Liver (tissue), 9 donors: ENCODE results near the gene SEPTIN1. TPM values are rescaled to one million over a fixed set of nuclear protein-coding genes. Genes with fewer than 3 reads are reported as not detected.

Experiments
- DNase-seq: peaks from one replicate; pipeline ENCODE4 v3.0.0-alpha.2; 2017; ENCODE audit warnings: low spot score
- H3K27ac ChIP-seq, 2 donors: one replicate each; pipeline ENCODE4 v1.7.0; 2013; ENCODE audit warnings: inconsistent platforms in 2 of 2, low read length in 2 of 2, control low read depth in 1 of 2, low read depth in 1 of 2, mild to moderate bottlenecking in 1 of 2
- H3K27me3 ChIP-seq, 4 donors: one replicate each; pipeline versions ENCODE4 v1.6.1 to v1.7.0; 2013; ENCODE audit warnings: low read length in 3 of 4, inconsistent platforms in 1 of 4, mild to moderate bottlenecking in 1 of 4, moderate library complexity in 1 of 4; ENCODE audit not compliant: control insufficient read depth in 4 of 4, insufficient read depth in 4 of 4
- H3K36me3 ChIP-seq, 4 donors: one replicate each; pipeline versions ENCODE4 v1.6.1 to v1.7.0; 2013; ENCODE audit warnings: low read length in 3 of 4, mild to moderate bottlenecking in 3 of 4, low read depth in 1 of 4, moderate library complexity in 1 of 4; ENCODE audit not compliant: control insufficient read depth in 4 of 4, insufficient read depth in 3 of 4
- H3K4me1 ChIP-seq, 4 donors: one replicate each; pipeline versions ENCODE4 v1.6.1 to v1.7.0; 2013; ENCODE audit warnings: low read length in 3 of 4, mild to moderate bottlenecking in 3 of 4, moderate library complexity in 1 of 4; ENCODE audit not compliant: control insufficient read depth in 4 of 4, insufficient read depth in 4 of 4
- H3K4me3 ChIP-seq, 3 donors: one replicate each; pipeline versions ENCODE4 v1.6.1 to v1.7.0; 2013; ENCODE audit warnings: low read length in 3 of 3, control low read depth in 1 of 3, low read depth in 1 of 3, mild to moderate bottlenecking in 1 of 3
- H3K9ac ChIP-seq, 2 donors: one replicate each; pipeline ENCODE4 v1.7.0; 2013; ENCODE audit warnings: low read length in 2 of 2, mild to moderate bottlenecking in 2 of 2, moderate library complexity in 2 of 2, control low read depth in 1 of 2, low read depth in 1 of 2
- H3K9me3 ChIP-seq, 4 donors: one replicate each; pipeline versions ENCODE4 v1.6.1 to v1.7.0; 2013; ENCODE audit warnings: low read length in 3 of 4; ENCODE audit not compliant: control insufficient read depth in 4 of 4
- EGR1 ChIP-seq, 2 donors: IDR thresholded peaks; 2 replicates each; pipeline ENCODE4 v1.6.1; 2016 to 2018; ENCODE audit warnings: antibody characterized with exemption in 2 of 2, low read depth in 2 of 2
- FOXA2 ChIP-seq: IDR thresholded peaks from 2 replicates; pipeline ENCODE4 v1.6.1; 2016; ENCODE audit warnings: antibody characterized with exemption
- GABPA ChIP-seq, 2 donors: IDR thresholded peaks in 1 of 2; conservative IDR thresholded peaks in 1 of 2; 2 replicates each; pipeline ENCODE4 v1.6.1; 2016; ENCODE audit warnings: antibody characterized with exemption in 2 of 2, mild to moderate bottlenecking in 1 of 2, moderate library complexity in 1 of 2
- HNF4A ChIP-seq, 2 donors: conservative IDR thresholded peaks; 2 replicates each; pipeline ENCODE4 v1.6.1; 2016; ENCODE audit warnings: antibody characterized with exemption in 2 of 2, mild to moderate bottlenecking in 2 of 2
- HNF4G ChIP-seq: IDR thresholded peaks from 2 replicates; pipeline ENCODE4 v1.6.1; 2016; ENCODE audit warnings: antibody characterized with exemption
- JUND ChIP-seq, 2 donors: IDR thresholded peaks; 2 replicates each; pipeline ENCODE4 v1.6.1; 2016; ENCODE audit warnings: antibody characterized with exemption in 2 of 2
- NR2F2 ChIP-seq: IDR thresholded peaks from 2 replicates; pipeline ENCODE4 v1.6.1; 2016; ENCODE audit warnings: antibody characterized with exemption
- RAD21 ChIP-seq, 2 donors: IDR thresholded peaks; 2 replicates each; pipeline ENCODE4 v1.6.1; 2016; ENCODE audit warnings: antibody characterized with exemption in 2 of 2, mild to moderate bottlenecking in 2 of 2
- RXRA ChIP-seq, 2 donors: IDR thresholded peaks; 2 replicates each; pipeline ENCODE4 v1.6.1; 2017 to 2018; ENCODE audit warnings: antibody characterized with exemption in 2 of 2, mild to moderate bottlenecking in 1 of 2
- SP1 ChIP-seq: IDR thresholded peaks from 2 replicates; pipeline ENCODE4 v1.6.1; 2018; ENCODE audit warnings: antibody characterized with exemption, mild to moderate bottlenecking
- TAF1 ChIP-seq: conservative IDR thresholded peaks from 2 replicates; pipeline ENCODE4 v1.6.1; 2016; ENCODE audit warnings: antibody characterized with exemption, mild to moderate bottlenecking
- YY1 ChIP-seq: IDR thresholded peaks from 2 replicates; pipeline ENCODE4 v1.6.1; 2016; ENCODE audit warnings: antibody characterized with exemption, mild to moderate bottlenecking
- WGBS: extraction: QIAGEN DNeasy Blood & Tissue Kit; methylation state at CpG from one replicate; pipeline ENCODE4 v1.1.7; 2013; 5-methylcytosine and 5-hydroxymethylcytosine counted together
- polyA plus RNA-seq, 2 donors: library from polyadenylated mRNA; stranded (reverse) in 1 of 2; unstranded in 1 of 2; fragments of 200-250 nt in 1 of 2; fragments of >200 nt in 1 of 2; fragmentation: Nextera tagmentation in 1 of 2; extraction: Ambion mirVana in 1 of 2; gene quantifications; one replicate each; pipeline versions ENCODE4 v1.2.1 to v1.2.3, GENCODE V29; 2013 to 2015
- total RNA-seq, 2 donors: library from RNA; depleted of rRNA; stranded (reverse); fragments of >200 nt; gene quantifications; one replicate each; pipeline ENCODE4 v1.2.3, GENCODE V29; 2014
- TF ChIP-seq, protein P1 (sequence below): IDR thresholded peaks from 2 replicates; pipeline ENCODE4 v1.6.1; 2016; ENCODE audit warnings: antibody characterized with exemption
- TF ChIP-seq, protein P2 (sequence below): IDR thresholded peaks from 2 replicates; pipeline ENCODE4 v1.6.1; 2016; ENCODE audit warnings: antibody characterized with exemption
- TF ChIP-seq, protein P3 (sequence below): IDR thresholded peaks from 2 replicates; pipeline ENCODE4 v1.6.1; 2016; ENCODE audit warnings: antibody characterized with exemption, mild to moderate bottlenecking
- TF ChIP-seq, protein P4 (sequence below): fragments of 150-350 bp; IDR thresholded peaks from 2 replicates; pipeline ENCODE4 v1.5.1; 2017; ENCODE audit warnings: improper control_type of control experiment, low read depth, low read length; ENCODE audit not compliant: missing input control
- donor health status: healthy.
- donor health status: healthy.
- donor health status: healthy.
- donor health status: healthy.
- donor health status: healthy.

SEPTIN1 gene
- total and polyA plus RNA-seq, 4 donors: 0.42 to 2.8 (median 1.2) TPM

DNA sequence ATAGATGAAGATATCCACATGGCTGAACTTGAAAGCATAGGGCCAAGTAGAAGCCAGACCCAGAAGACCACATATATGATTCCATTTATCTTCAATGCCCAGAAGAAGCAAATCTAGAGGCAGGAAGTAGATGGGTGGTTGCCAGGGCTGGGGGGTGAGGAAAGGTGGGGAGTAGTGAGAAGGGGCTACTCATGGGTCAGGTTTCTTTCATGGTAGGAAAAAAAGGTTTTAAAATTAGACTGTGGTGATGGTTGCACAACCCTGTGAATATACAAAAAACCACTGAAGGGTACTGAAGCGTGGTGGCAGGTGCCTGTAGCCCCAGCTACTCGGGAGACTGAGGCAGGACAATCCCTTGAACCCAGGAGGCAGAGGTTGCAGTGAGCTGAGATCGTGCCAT lies 32.7 kb downstream of the SEPTIN1 start:
- Histone ChIP-seq H3K9me3 (no peaks in the 10 kb centered on the region), H3K9ac (no peak overlapping the region)
- no peak for DNase-seq

DNA sequence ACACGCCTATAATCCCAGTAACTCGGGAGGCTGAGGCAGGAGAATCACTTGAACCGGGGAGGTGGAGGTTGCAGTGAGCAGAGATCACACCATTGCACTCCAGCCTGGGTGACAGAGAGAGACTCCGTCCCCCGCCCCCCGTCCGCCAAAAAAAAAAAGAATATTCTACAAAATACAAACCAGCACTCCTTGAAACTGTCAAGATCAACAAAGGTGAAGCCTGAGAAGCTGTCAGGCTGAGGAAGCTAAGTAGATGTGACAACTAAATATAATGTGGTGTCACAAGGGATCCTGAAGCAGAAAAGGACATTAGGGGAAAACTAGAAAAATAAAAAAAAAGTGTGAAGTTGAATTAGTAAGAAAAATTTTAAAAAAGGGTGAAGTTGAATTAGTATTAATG lies 33.4 kb downstream of the SEPTIN1 start:
- 97% methylated on average over 7 of the region's 7 CpGs for WGBS
- Histone ChIP-seq H3K4me3 (no peak overlapping the region), H3K4me1 (peaks cover 7 to 31% (median 23%) of the 10 kb centered on the region in 4 donors), H3K9me3 (no peaks in the 10 kb centered on the region), H3K27ac (no peak overlapping the region), H3K9ac (no peak overlapping the region), H3K27me3 (no peaks in the 10 kb centered on the region), H3K36me3 (peaks cover 4 to 16% (median 15%) of the 10 kb centered on the region in 4 donors)
- no peak for DNase-seq
- no peak for TF ChIP-seq HNF4A (conservative IDR thresholded peaks at IDR 0.05)
- no peak for TF ChIP-seq JUND (IDR thresholded peaks at IDR 0.05)
- no peak for TF ChIP-seq YY1
- TF ChIP-seq, protein P1, sequence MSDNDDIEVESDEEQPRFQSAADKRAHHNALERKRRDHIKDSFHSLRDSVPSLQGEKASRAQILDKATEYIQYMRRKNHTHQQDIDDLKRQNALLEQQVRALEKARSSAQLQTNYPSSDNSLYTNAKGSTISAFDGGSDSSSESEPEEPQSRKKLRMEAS: no peak
- TF ChIP-seq, protein P2, sequence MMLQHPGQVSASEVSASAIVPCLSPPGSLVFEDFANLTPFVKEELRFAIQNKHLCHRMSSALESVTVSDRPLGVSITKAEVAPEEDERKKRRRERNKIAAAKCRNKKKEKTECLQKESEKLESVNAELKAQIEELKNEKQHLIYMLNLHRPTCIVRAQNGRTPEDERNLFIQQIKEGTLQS: no peak

More for the DNA sequence above, 32.7 kb downstream of the SEPTIN1 start:
- Histone ChIP-seq H3K27me3 (no peaks in the 10 kb centered on the region), H3K4me1 (peaks cover 8 to 38% (median 30%) of the 10 kb centered on the region in 4 donors), H3K4me3 (no peak overlapping the region), H3K36me3 (peaks cover 4 to 16% (median 15%) of the 10 kb centered on the region in 4 donors), H3K27ac (no peak overlapping the region)
- 86% methylated on average over 3 of the region's 3 CpGs for WGBS
- no peak for TF ChIP-seq RAD21 (IDR thresholded peaks at IDR 0.05)
- TF ChIP-seq, protein P1: no peak
- TF ChIP-seq RXRA (IDR thresholded peaks at IDR 0.05): no peak
- TF ChIP-seq GABPA (IDR thresholded peaks at IDR 0.05 in 1 of 2, conservative IDR thresholded peaks at IDR 0.05 in 1 of 2): no peak
- TF ChIP-seq FOXA2: no peak
- TF ChIP-seq EGR1 (IDR thresholded peaks at IDR 0.05; ENCODE audit: low read depth in 2 of 2): no peak
- TF ChIP-seq, protein P3, sequence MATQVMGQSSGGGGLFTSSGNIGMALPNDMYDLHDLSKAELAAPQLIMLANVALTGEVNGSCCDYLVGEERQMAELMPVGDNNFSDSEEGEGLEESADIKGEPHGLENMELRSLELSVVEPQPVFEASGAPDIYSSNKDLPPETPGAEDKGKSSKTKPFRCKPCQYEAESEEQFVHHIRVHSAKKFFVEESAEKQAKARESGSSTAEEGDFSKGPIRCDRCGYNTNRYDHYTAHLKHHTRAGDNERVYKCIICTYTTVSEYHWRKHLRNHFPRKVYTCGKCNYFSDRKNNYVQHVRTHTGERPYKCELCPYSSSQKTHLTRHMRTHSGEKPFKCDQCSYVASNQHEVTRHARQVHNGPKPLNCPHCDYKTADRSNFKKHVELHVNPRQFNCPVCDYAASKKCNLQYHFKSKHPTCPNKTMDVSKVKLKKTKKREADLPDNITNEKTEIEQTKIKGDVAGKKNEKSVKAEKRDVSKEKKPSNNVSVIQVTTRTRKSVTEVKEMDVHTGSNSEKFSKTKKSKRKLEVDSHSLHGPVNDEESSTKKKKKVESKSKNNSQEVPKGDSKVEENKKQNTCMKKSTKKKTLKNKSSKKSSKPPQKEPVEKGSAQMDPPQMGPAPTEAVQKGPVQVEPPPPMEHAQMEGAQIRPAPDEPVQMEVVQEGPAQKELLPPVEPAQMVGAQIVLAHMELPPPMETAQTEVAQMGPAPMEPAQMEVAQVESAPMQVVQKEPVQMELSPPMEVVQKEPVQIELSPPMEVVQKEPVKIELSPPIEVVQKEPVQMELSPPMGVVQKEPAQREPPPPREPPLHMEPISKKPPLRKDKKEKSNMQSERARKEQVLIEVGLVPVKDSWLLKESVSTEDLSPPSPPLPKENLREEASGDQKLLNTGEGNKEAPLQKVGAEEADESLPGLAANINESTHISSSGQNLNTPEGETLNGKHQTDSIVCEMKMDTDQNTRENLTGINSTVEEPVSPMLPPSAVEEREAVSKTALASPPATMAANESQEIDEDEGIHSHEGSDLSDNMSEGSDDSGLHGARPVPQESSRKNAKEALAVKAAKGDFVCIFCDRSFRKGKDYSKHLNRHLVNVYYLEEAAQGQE: no peak
- no peak for TF ChIP-seq HNF4A (conservative IDR thresholded peaks at IDR 0.05)
- no peak for TF ChIP-seq JUND (IDR thresholded peaks at IDR 0.05)
- TF ChIP-seq NR2F2: no peak
- no peak for TF ChIP-seq HNF4G

DNA sequence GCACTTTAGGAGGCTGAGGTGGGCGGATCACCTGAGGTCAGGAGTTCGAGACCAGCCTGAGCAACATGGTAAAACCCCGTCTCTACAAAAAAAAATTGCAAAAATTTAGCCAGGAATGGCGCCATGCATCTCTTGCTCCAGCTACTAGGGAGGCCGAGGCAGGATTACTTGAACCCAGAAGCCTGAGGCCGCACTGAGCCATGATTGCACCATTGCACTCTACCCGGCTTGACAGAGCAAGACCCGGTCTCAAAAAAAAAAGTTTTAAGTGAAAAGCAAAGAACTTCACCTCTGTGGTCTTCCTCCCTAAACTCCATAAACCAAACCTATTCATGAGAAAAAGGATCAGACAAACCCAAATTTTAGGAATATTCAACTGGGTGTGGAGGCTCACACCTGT lies 34.2 kb downstream of the SEPTIN1 start:
- DNase-seq: no peak
- Histone ChIP-seq H3K36me3 (peaks cover 4 to 16% (median 14%) of the 10 kb centered on the region in 4 donors), H3K4me1 (peaks cover 10 to 27% (median 19%) of the 10 kb centered on the region in 4 donors), H3K27me3 (no peaks in the 10 kb centered on the region), H3K4me3 (no peak overlapping the region), H3K9ac (no peak overlapping the region), H3K9me3 (no peaks in the 10 kb centered on the region), H3K27ac (no peak overlapping the region)
- 96% methylated on average over 8 of the region's 8 CpGs for WGBS
- TF ChIP-seq RXRA (IDR thresholded peaks at IDR 0.05) (no peak), JUND (IDR thresholded peaks at IDR 0.05) (no peak), NR2F2 (no peak), TAF1 (no peak), YY1 (no peak), SP1 (no peak)
- TF ChIP-seq, protein P4, sequence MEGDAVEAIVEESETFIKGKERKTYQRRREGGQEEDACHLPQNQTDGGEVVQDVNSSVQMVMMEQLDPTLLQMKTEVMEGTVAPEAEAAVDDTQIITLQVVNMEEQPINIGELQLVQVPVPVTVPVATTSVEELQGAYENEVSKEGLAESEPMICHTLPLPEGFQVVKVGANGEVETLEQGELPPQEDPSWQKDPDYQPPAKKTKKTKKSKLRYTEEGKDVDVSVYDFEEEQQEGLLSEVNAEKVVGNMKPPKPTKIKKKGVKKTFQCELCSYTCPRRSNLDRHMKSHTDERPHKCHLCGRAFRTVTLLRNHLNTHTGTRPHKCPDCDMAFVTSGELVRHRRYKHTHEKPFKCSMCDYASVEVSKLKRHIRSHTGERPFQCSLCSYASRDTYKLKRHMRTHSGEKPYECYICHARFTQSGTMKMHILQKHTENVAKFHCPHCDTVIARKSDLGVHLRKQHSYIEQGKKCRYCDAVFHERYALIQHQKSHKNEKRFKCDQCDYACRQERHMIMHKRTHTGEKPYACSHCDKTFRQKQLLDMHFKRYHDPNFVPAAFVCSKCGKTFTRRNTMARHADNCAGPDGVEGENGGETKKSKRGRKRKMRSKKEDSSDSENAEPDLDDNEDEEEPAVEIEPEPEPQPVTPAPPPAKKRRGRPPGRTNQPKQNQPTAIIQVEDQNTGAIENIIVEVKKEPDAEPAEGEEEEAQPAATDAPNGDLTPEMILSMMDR: no peak
- TF ChIP-seq, protein P3: no peak
- TF ChIP-seq, protein P2: no peak
